Amygdala (tissue), 56 donors: Measurements from ENCODE around the gene FKBP10.

Source experiments
- DNase-seq, 56 donors: peaks; one replicate each; lab custom pipeline; 2025; lab: John Stamatoyannopoulos, UW

The FKBP10 gene

GRCh38 chr17:41812381-41813151 is at the start of gene FKBP10:
Gene FKBP10, plus strand, starts transcription at chr17:41813004. Its CDS starts 31 bp downstream, at chr17:41813035.
- peak in 38 of 56 donors; percentile 10 to 71 (median 38) for DNase-seq

GRCh38 chr17:41763327-41763726 is 49.5 kb upstream of the FKBP10 start:
- DNase-seq = no peak

GRCh38 chr17:41766135-41766534 is 46.7 kb upstream of the FKBP10 start:
- DNase-seq = no peak

GRCh38 chr17:41767324-41768042 is 45.3 kb upstream of the FKBP10 start:
- DNase-seq = no peak

- no peak for DNase-seq
Observed at GRCh38 chr17:41768682-41769288, 44.0 kb upstream of the FKBP10 start.

GRCh38 chr17:41769346-41769862 is 43.4 kb upstream of the FKBP10 start:
- DNase-seq = no peak

GRCh38 chr17:41769985-41770384 is 42.8 kb upstream of the FKBP10 start:
- no peak for DNase-seq

- DNase-seq = no peak
Observed at GRCh38 chr17:41771389-41772206, 41.2 kb upstream of the FKBP10 start.

GRCh38 chr17:41772218-41772585 is 40.6 kb upstream of the FKBP10 start:
- DNase-seq = no peak

GRCh38 chr17:41772586-41773189 is 40.1 kb upstream of the FKBP10 start:
- no peak for DNase-seq

GRCh38 chr17:41773190-41773588 is 39.6 kb upstream of the FKBP10 start:
- DNase-seq = no peak

GRCh38 chr17:41773731-41774193 is 39.0 kb upstream of the FKBP10 start:
- DNase-seq = peak in 8 of 56 donors; percentile 11 to 48 (median 28)

GRCh38 chr17:41775394-41776226 is 37.2 kb upstream of the FKBP10 start:
- peak in 48 of 56 donors; percentile 12 to 83 (median 47) for DNase-seq

- DNase-seq = peak in 12 of 56 donors; percentile 18 to 44 (median 22)
Observed at GRCh38 chr17:41776262-41776900, 36.4 kb upstream of the FKBP10 start.

GRCh38 chr17:41777157-41777573 is 35.6 kb upstream of the FKBP10 start:
- DNase-seq = peak in 6 of 56 donors; percentile 20 to 58 (median 44)

GRCh38 chr17:41777574-41778188 is 35.1 kb upstream of the FKBP10 start:
- DNase-seq = peak in 27 of 56 donors; percentile 11 to 58 (median 33)

GRCh38 chr17:41779954-41780353 is 32.9 kb upstream of the FKBP10 start:
- DNase-seq = no peak
